GM23248 (cell line): ENCODE measurements around the gene ARHGAP23.

Experiments used
- EZH2 ChIP-seq: fragments of 200-600 bp; sonication (generic); IDR thresholded peaks from 2 replicates; pipeline ENCODE4 v1.6.1; 2018; ENCODE audit warnings: antibody characterized with exemption, mild to moderate bottlenecking; ENCODE audit not compliant: insufficient read depth, poor library complexity, severe bottlenecking
- EZH2phosphoT487 ChIP-seq: fragments of 200-600 bp; sonication (generic); IDR thresholded peaks from 2 replicates; pipeline ENCODE4 v1.6.1; 2018; ENCODE audit warnings: antibody characterized with exemption, moderate library complexity, mild to moderate bottlenecking, low read depth; ENCODE audit not compliant: insufficient read depth

GRCh38 chr17:38508954-38509771, 80.9 kb downstream of the ARHGAP23 start:
- TF ChIP-seq EZH2 (no peak), EZH2phosphoT487 (no peak)
